Sciatic nerve (tissue), 2 donors: ENCODE measurements around the gene EIF2S1. TPM values are rescaled to one million over a fixed set of nuclear protein-coding genes. Genes with fewer than 3 reads are reported as not detected.

Experiments used
- ATAC-seq: fragments of 200-7000 bp; cut with Tn5 transposase; one replicate; pipeline ENCODE4 v1.9.1; 2020; ENCODE audit warnings: mild to moderate bottlenecking, moderate library complexity
- DNase-seq: peaks from one replicate; pipeline ENCODE4 v3.0.0-alpha.2; 2020; ENCODE audit warnings: low spot score
- intact Hi-C: fragments of 100-400 bp; cut with DNase I; formaldehyde crosslinking; loops from one replicate; pipeline ENCODE4 v1.14.2; 2022
- total RNA-seq: library from RNA; stranded (reverse); fragmentation: NEBNext Ultra II Directional; extraction: Animal tissue kit (Norgen Biotek cat#: 25700); gene quantifications from one replicate; pipeline ENCODE4 v1.2.1, GENCODE V29; 2021
- donor health status: DM: no; HTN: no; CAD: no.
- donor health status: DM: no; HTN: no; CAD: no.

The EIF2S1 gene
- total RNA-seq, 1 donor from 2014 or later, result 59.0 TPM

DNA sequence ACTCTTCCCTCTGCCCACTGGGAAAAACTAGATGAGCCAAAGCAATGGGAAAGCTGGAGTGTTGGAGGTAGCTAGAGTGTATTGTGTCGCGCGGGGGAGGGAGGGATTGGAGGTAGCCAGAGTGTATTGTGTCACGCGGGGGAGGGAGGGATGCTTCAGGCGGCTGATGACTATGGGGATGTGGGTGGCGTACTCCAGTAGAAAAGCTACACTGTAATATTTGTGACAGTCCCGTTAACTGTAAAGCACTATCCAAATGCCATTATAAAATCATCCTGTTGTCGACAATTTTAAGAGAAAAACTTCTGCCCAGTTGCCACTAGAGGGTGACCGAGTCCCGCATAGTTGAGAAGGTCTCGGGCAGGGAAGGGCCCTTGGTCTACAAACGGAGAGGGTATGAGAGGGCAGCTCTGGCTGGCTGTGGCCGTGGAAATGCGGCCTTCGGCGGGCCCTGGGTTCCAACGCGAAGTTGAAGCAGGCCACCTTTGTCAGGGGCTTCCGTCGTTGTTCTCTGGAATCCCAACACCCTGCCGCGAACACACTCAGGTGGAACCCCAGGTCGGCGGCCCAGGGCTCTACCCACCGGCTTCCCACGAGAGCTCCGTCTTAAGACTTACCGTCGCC is 67.0 kb downstream of the EIF2S1 start:
- intact Hi-C loops, result loop anchor here (5.0 kb wide), 1 partner anchor 145 kb away; no protein-coding TSS in a partner anchor
- DNase-seq (peak; percentile 86), ATAC-seq (peak; percentile 89)

DNA sequence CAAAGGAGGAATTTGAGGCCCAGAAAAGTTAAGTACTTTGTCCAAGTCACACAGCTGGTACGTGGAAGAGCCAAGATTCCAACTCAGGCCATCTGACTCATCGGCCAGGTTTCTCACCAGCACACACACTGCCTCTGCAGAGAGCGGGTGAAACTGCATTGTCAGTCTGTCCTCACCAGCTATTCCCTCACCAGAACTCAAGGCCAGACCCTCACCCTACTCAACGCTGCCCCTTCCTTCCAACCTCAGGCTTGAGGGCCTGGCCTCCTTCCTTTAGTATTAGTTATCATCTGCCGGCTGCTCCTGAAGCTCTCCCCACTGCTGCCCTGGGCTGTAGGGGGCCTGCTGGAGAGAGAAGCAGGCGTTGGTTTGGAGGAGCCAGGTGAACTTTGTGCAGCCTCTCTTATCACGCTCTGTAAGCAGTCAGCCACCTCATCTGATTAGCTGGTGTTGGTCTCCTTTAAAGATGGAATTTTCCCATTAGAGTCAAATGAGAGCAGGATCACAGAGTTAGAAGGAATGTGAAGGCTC is 68.4 kb downstream of the EIF2S1 start:
- ATAC-seq (no peak), DNase-seq (no peak)
- intact Hi-C loops, result loop anchor here (5.0 kb wide), 1 partner anchor 144 kb away; no protein-coding TSS in a partner anchor

DNA sequence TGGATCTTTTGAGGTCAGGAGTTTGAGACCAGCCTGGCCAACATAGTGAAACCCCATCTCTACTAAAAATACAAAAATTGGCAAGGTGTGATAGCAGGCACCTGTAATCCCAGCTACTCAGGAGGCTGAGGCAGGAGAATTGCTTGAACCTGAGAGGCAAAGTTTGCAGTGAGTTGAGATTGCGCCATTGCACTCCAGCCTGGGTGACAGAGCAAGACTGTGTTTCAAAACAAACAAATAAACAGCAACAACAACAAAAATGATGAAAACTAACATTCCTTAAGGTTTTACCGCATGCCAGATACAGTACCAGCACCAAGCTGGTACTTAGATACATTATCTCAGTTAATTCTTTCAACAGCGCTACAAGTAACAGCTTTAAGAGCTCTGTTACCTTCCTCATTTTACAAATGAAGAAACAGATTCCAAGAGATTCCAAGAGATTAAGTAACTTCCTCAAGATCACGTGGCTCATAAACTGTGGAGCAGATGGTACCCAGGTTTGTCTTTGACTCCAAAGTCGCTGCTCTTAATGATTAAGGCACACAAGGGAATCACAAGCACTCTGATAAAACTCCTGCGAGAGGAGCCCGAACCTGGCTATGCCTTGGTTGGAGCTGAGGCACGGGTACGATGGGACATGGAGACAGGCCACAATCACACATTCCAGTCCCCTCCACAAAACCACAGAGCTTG is 69.5 kb downstream of the EIF2S1 start:
- DNase-seq, result no peak
- ATAC-seq, result no peak
- intact Hi-C loops, result loop anchor here (5.0 kb wide), 1 partner anchor 143 kb away; no protein-coding TSS in a partner anchor

DNA sequence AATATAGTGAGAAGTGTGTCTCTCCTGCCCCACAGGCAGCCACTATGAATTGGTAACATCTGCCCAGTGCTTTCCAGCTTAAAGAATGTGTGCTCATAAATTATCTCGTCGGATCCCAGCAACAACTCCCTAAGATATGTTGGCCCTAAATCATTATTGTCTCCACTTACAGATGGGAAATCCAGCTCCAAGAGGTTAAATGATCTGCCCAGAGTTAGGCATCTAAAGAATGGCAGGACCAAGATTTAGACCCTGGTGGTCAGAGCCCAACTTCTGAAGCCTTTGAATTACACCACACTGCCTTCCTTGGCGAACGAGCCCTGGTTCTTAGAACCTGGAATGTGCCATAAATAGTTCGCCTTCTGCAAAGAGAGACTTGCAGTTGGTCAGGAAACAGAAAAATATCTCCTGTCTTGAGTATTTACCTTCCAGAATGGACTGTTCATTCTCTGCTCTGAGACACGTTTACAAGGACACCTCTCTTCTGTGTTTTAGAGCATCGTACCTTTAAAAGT is 72.0 kb downstream of the EIF2S1 start:
- DNase-seq, result no peak
- intact Hi-C loops, result no loop called here
- no peak for ATAC-seq

DNA sequence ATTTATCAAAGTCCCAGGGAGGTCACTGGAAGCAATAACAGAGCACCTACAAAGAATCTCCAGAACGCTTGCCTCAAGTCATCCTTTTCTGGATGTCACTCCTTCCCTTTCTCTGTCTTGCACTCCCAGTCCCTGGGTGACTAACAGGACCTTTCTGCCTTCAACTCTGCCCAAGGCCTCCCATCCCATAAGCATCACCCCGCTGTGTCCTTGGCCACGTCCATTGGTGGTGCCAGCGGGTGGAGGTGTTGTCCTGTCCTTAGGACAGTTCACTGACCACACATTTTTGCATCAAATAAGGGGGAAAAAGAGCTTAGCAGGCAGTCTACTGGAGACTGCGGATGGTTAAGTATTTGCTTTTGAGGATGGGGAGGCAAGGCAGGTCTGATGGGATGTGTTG is 75.5 kb downstream of the EIF2S1 start:
- intact Hi-C loops, result no loop called here
- ATAC-seq (no peak), DNase-seq (no peak)

Other genes starting within 250 kb of the EIF2S1 start
- not detected for gene GARIN2, start 170.9 kb upstream of the EIF2S1 start, total RNA-seq
- gene PALS1, start 118.9 kb upstream of the EIF2S1 start, total RNA-seq, result 31.8 TPM
- gene ATP6V1D, start 524 bp upstream of the EIF2S1 start, total RNA-seq, result 46.0 TPM
- gene PLEK2, start 51.8 kb downstream of the EIF2S1 start, total RNA-seq, result 0.62 TPM
- 2.9 TPM for gene TMEM229B, start 128.4 kb downstream of the EIF2S1 start, total RNA-seq
- gene PLEKHH1, start 173.0 kb downstream of the EIF2S1 start, total RNA-seq, result 6.1 TPM
- gene PIGH, start 239.9 kb downstream of the EIF2S1 start, total RNA-seq, result 21.6 TPM